ENCODE results near the gene MKNK1.

The MKNK1 gene

DNA sequence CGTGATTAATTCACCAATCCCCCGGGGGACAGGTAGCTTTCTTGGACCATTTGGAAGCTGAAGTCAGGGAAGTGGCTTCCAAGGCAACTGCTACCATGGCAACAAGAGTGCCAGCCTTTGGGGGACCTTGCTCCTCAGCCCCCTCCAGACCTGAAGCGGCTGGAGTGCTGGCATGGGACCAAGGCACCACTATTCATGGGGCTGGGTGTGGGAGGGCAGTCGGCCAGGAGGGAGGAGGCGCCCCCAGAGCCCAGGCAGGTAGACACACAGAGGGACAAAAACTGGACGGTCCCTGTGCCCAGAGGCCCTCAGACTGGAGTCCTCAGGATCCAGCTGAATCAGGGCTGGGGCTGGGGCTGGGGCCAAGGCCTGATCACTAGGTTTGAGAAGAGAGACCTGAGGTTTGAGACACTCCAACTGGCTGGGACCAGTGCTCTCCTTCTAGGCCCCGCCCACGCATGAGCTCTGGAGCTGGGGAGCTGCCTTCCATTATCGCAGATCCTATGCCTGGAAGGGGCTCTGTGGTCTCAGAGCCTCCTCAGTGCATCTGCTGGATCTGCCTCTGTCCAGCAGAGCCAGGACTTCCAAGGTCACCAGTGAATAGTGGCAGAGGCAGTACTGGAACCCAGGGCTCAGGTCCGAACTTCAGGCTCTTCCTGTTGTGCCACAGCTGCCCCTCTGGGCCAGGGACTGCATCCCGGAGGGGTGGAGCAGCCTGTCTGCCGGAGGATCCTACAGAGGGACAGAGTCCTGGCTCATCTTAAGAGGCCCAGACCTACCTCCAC lies 49.3 kb downstream of the MKNK1 start:
- TF ChIP-seq, protein P1, sequence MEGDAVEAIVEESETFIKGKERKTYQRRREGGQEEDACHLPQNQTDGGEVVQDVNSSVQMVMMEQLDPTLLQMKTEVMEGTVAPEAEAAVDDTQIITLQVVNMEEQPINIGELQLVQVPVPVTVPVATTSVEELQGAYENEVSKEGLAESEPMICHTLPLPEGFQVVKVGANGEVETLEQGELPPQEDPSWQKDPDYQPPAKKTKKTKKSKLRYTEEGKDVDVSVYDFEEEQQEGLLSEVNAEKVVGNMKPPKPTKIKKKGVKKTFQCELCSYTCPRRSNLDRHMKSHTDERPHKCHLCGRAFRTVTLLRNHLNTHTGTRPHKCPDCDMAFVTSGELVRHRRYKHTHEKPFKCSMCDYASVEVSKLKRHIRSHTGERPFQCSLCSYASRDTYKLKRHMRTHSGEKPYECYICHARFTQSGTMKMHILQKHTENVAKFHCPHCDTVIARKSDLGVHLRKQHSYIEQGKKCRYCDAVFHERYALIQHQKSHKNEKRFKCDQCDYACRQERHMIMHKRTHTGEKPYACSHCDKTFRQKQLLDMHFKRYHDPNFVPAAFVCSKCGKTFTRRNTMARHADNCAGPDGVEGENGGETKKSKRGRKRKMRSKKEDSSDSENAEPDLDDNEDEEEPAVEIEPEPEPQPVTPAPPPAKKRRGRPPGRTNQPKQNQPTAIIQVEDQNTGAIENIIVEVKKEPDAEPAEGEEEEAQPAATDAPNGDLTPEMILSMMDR (conservative IDR thresholded peaks at IDR 0.05; ENCODE audit: low read depth, low read length): no peak
- H3K4me3 ChIP-seq (ENCODE audit: low read depth, low read length): no peak overlapping the region
- no peak for DNase-seq (ENCODE audit: low read depth)

DNA sequence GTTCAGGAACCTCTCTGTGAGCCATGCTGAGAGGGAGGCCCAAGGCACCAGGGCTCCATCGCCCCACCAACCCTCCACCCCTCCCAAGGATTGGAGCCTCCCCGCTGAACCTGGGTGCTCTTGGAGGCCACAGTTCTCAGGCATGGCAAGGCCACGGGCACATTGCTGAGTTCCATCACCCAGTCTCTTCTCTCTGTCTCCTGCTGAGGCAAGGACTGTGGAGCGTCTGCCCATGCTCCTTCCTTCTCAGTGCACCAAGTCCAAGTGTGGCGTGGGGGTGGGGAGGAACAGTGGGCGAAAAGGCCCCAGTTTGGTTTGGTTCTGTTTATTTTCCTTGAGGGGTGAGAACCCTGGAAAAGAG lies 49.9 kb downstream of the MKNK1 start:
- TF ChIP-seq, protein P1 (conservative IDR thresholded peaks at IDR 0.05; ENCODE audit: low read depth, low read length): no peak
- no peak overlapping the region for H3K4me3 ChIP-seq (ENCODE audit: low read depth, low read length)
- DNase-seq (ENCODE audit: low read depth): no peak

- DNase-seq (ENCODE audit: low read depth): no peak
- TF ChIP-seq, protein P1 (conservative IDR thresholded peaks at IDR 0.05; ENCODE audit: low read depth, low read length): no peak
These were observed 50.6 kb downstream of the MKNK1 start for GRCh38 chr1:46553506-46553905.

GRCh38 chr1:46552357-46553237 lies 51.5 kb downstream of the MKNK1 start:
- DNase-seq (ENCODE audit: low read depth): no peak
- no peak overlapping the region for H3K4me3 ChIP-seq (ENCODE audit: low read depth, low read length)
- TF ChIP-seq, protein P1 (conservative IDR thresholded peaks at IDR 0.05; ENCODE audit: low read depth, low read length): no peak

More at GRCh38 chr1:46553506-46553905, 50.6 kb downstream of the MKNK1 start:
- H3K4me3 ChIP-seq (ENCODE audit: low read depth, low read length): no peak overlapping the region

DNA sequence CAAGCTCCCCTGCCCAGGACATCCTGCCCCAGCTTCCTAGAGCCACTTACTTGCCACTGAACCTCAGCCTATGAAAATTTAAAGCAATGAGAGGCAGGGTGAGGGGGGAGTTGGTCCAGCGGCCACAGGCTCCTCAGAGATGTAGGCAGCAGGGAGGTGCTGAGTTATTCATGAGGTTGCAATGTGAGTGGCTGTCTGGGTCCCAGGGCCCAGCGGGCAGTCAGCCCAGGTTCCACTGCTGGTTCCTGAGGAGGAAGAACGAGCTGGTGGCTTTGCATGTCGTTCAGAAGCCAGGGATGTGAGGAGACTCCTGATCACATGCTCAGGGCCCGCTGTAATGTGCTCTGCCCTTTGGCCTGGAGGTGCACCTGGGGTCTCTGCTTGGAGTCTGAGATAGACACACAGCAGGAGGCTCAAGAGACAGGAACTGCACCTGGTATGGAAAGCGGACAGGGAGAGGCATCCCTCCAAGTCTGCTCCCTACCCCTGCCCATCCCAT lies 52.4 kb downstream of the MKNK1 start, which contains the start of gene KNCN:
Gene KNCN (minus strand): TSS at position 51 of the 499 bp plus-strand sequence. CDS start 432 bp downstream, outside the sequence.
- no peak for DNase-seq (ENCODE audit: low read depth)
- H3K4me3 ChIP-seq (ENCODE audit: low read depth, low read length): no peak within 1 kb of the TSS
- TF ChIP-seq, protein P1 (conservative IDR thresholded peaks at IDR 0.05; ENCODE audit: low read depth, low read length): no peak

DNA sequence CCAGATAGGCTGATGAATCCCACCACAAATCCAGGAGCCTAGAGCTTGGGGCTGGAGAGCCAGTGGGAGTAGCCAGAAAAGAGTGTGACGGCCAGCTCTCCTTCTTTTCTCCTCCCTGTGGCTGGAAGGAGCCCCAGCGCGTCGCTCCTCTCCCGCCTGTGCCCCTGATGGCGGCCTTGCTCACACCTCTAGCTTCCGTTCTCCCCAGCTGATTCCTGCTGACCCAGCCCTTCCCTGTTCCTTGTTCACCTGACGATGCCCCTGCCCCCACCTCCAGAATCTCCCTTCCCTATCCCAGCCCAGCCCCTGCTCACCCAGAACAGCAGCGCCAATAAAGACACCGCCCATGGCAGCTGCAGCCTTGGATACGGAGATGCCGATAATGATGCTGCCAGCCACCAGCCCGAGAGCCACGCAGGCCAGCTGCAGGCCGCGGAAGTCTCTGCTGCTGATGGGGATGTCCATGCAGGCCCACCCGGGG lies 53.3 kb downstream of the MKNK1 start:
- DNase-seq (ENCODE audit: low read depth): no peak
- H3K4me3 ChIP-seq (ENCODE audit: low read depth, low read length): no peak overlapping the region
- TF ChIP-seq, protein P1 (conservative IDR thresholded peaks at IDR 0.05; ENCODE audit: low read depth, low read length): no peak
